H1 (cell line): ENCODE results near the gene CHSY1. TPM values are rescaled to one million over a fixed set of nuclear protein-coding genes. Genes with fewer than 3 reads are reported as not detected.

Experiments
- CTCF ChIA-PET: fragments of 300-600 bp; sonication (Branson Sonifier 250); formaldehyde crosslinking; loops from one replicate; lab custom pipeline; 2021; ENCODE audit not compliant: partially characterized antibody; lab: Charles Lee
- POLR2A ChIA-PET: fragments of 300-600 bp; sonication (Branson Sonifier 250); formaldehyde crosslinking; loops from one replicate; lab custom pipeline; 2021; ENCODE audit warnings: inconsistent platforms; ENCODE audit not compliant: partially characterized antibody; lab: Charles Lee
- DNase-seq, 2 experiments: peaks; one replicate each; pipeline versions ENCODE4 v3.0.0 to v3.0.0-alpha.2; 2010 to 2022; ENCODE audit warnings: low spot score in 2 of 2, low read depth in 1 of 2, mixed read lengths in 1 of 2
- FAIRE-seq: peaks from 2 replicates; lab custom pipeline; 2011; peaks lifted over from hg19 to GRCh38; lab: Jason Lieb, UNC
- H2AFZ ChIP-seq: 2 replicates; pipeline ENCODE4 v1.8.1; 2012; ENCODE audit warnings: low read length, inconsistent platforms
- H2AK5ac ChIP-seq: 2 replicates; pipeline ENCODE4 v1.6.1; 2013; ENCODE audit warnings: low read depth, low read length
- H2BK120ac ChIP-seq: replicated peaks from 2 replicates; pipeline ENCODE3; 2013; ENCODE audit warnings: low read depth, low read length, inconsistent platforms
- H2BK12ac ChIP-seq: 2 replicates; pipeline ENCODE4 v1.6.1; 2013; ENCODE audit warnings: low read depth, low read length
- H2BK15ac ChIP-seq: 2 replicates; pipeline ENCODE4 v1.6.1; 2013; ENCODE audit warnings: low read length
- H2BK20ac ChIP-seq: 2 replicates; pipeline ENCODE4 v1.6.1; 2013; ENCODE audit warnings: low read length
- H2BK5ac ChIP-seq: 2 replicates; pipeline ENCODE4 v1.6.1; 2013; ENCODE audit warnings: low read depth, low read length
- H3K14ac ChIP-seq: 2 replicates; pipeline ENCODE4 v1.6.1; 2013; ENCODE audit warnings: inconsistent platforms; ENCODE audit not compliant: insufficient read length
- H3K18ac ChIP-seq: 2 replicates; pipeline ENCODE4 v1.6.1; 2013; ENCODE audit warnings: low read length; ENCODE audit errors: extremely low read depth
- H3K23ac ChIP-seq: 2 replicates; pipeline ENCODE4 v1.6.1; 2013; ENCODE audit warnings: inconsistent platforms; ENCODE audit not compliant: insufficient read length
- H3K23me2 ChIP-seq: 2 replicates; pipeline ENCODE4 v1.6.1; 2013; ENCODE audit warnings: low read depth, low read length
- H3K27ac ChIP-seq: 2 replicates; pipeline ENCODE4 v1.6.1; 2011; ENCODE audit warnings: low read depth, low read length, inconsistent platforms
- H3K27me3 ChIP-seq, 4 experiments: replicated peaks in 1 of 4; 1 replicate in 1 of 4; 2 replicates in 3 of 4; pipeline versions ENCODE4 v1.6.1 to v1.8.1; 2011 to 2013; ENCODE audit warnings: low read length in 3 of 4, mild to moderate bottlenecking in 3 of 4, inconsistent platforms in 2 of 4, mixed read lengths in 2 of 4, moderate library complexity in 1 of 4; ENCODE audit not compliant: control insufficient read depth in 3 of 4, insufficient read depth in 3 of 4; ENCODE audit errors: extremely low read depth in 1 of 4
- H3K36me3 ChIP-seq, 4 experiments: 2 replicates each; pipeline versions ENCODE4 v1.6.1 to v1.8.1; 2011 to 2013; ENCODE audit warnings: mild to moderate bottlenecking in 4 of 4, low read length in 3 of 4, moderate library complexity in 2 of 4, control low read depth in 1 of 4, inconsistent platforms in 1 of 4; ENCODE audit not compliant: insufficient read depth in 4 of 4, control insufficient read depth in 2 of 4
- H3K4ac ChIP-seq: replicated peaks from 2 replicates; pipeline ENCODE3; 2013; ENCODE audit warnings: low read length, low read depth, mixed read lengths, inconsistent platforms; ENCODE audit not compliant: insufficient read length
- H3K4me1 ChIP-seq, 4 experiments: replicated peaks in 1 of 4; 1 replicate in 1 of 4; 2 replicates in 3 of 4; pipeline versions ENCODE4 v1.6.1 to v1.8.1; 2011 to 2013; ENCODE audit warnings: low read length in 3 of 4, inconsistent platforms in 2 of 4, mixed read lengths in 1 of 4; ENCODE audit not compliant: insufficient read depth in 4 of 4, control insufficient read depth in 3 of 4
- H3K4me2 ChIP-seq, 2 experiments: 2 replicates each; pipeline versions ENCODE4 v1.6.1 to v1.8.1; 2011 to 2013; ENCODE audit warnings: low read depth in 2 of 2, low read length in 2 of 2, control low read depth in 1 of 2, inconsistent platforms in 1 of 2, mild to moderate bottlenecking in 1 of 2; ENCODE audit not compliant: insufficient read depth in 1 of 2
- H3K4me3 ChIP-seq, 4 experiments: fragments of 200-600, 300-600 bp in 1 of 4; sonication (generic), shearing (Covaris generic), sonication (Bioruptor Twin) in 1 of 4; 2 replicates each; pipeline versions ENCODE4 v1.5.1 to v1.8.1; 2011 to 2016; ENCODE audit warnings: low read length in 4 of 4, low read depth in 3 of 4, control low read depth in 2 of 4, inconsistent platforms in 2 of 4, mild to moderate bottlenecking in 2 of 4, mixed read lengths in 1 of 4, moderate library complexity in 1 of 4; ENCODE audit not compliant: insufficient read depth in 2 of 4; ENCODE audit errors: extremely low read depth in 1 of 4
- H3K56ac ChIP-seq: replicated peaks from 2 replicates; pipeline ENCODE3; 2013; ENCODE audit warnings: low read depth, mild to moderate bottlenecking, mixed read lengths, low read length, inconsistent platforms; ENCODE audit not compliant: insufficient read length
- H3K79me1 ChIP-seq: 2 replicates; pipeline ENCODE4 v1.6.1; 2013; ENCODE audit warnings: low read depth, low read length, control low read depth
- H3K79me2 ChIP-seq, 2 experiments: 2 replicates each; pipeline versions ENCODE4 v1.6.1 to v1.8.1; 2012 to 2013; ENCODE audit warnings: low read length in 2 of 2, mild to moderate bottlenecking in 2 of 2, inconsistent platforms in 1 of 2; ENCODE audit not compliant: insufficient read depth in 2 of 2, control insufficient read depth in 1 of 2
- H3K9ac ChIP-seq, 4 experiments: replicated peaks in 1 of 4; 1 replicate in 1 of 4; 2 replicates in 3 of 4; pipeline versions ENCODE4 v1.6.1 to v1.8.1; 2011 to 2013; ENCODE audit warnings: low read depth in 3 of 4, low read length in 3 of 4, control low read depth in 2 of 4, mild to moderate bottlenecking in 2 of 4, moderate library complexity in 2 of 4, inconsistent platforms in 1 of 4; ENCODE audit errors: extremely low read depth in 1 of 4
- H3K9me3 ChIP-seq, 2 experiments: 2 replicates each; pipeline versions ENCODE4 v1.6.1 to v1.8.1; 2012 to 2013; ENCODE audit warnings: mild to moderate bottlenecking in 2 of 2, moderate library complexity in 2 of 2, control low read depth in 1 of 2, inconsistent platforms in 1 of 2, low read depth in 1 of 2, low read length in 1 of 2, mixed read lengths in 1 of 2; ENCODE audit not compliant: insufficient read depth in 2 of 2
- H4K20me1 ChIP-seq, 2 experiments: replicated peaks in 1 of 2; 2 replicates each; pipeline versions ENCODE3 to v1.8.1; 2011 to 2013; ENCODE audit warnings: inconsistent platforms in 2 of 2, low read length in 2 of 2, mild to moderate bottlenecking in 1 of 2; ENCODE audit not compliant: insufficient read depth in 2 of 2, control insufficient read depth in 1 of 2
- H4K5ac ChIP-seq: 2 replicates; pipeline ENCODE4 v1.6.1; 2013; ENCODE audit warnings: low read length, low read depth, mixed read lengths, inconsistent platforms; ENCODE audit not compliant: insufficient read length
- H4K8ac ChIP-seq: 2 replicates; pipeline ENCODE4 v1.8.0; 2013; ENCODE audit warnings: mild to moderate bottlenecking, moderate library complexity, low read length, inconsistent platforms; ENCODE audit not compliant: insufficient read depth; ENCODE audit errors: extremely low read depth
- H4K91ac ChIP-seq: replicated peaks from 2 replicates; pipeline ENCODE3; 2013; ENCODE audit warnings: low read length, mixed read lengths, inconsistent platforms; ENCODE audit not compliant: insufficient read length
- ATF2 ChIP-seq: IDR thresholded peaks from 2 replicates; pipeline ENCODE4 v1.6.1; 2012; ENCODE audit warnings: low read length, inconsistent platforms
- CHD2 ChIP-seq: IDR thresholded peaks from 2 replicates; pipeline ENCODE4 v1.6.1; 2012; ENCODE audit warnings: low read length, improper control_type of control experiment
- EZH2 ChIP-seq: fragments of 200-600 bp; sonication (generic); IDR thresholded peaks from 2 replicates; pipeline ENCODE4 v1.7.1; 2012; ENCODE audit warnings: low read depth, mild to moderate bottlenecking, moderate library complexity, low read length, inconsistent platforms; ENCODE audit not compliant: severe bottlenecking
- HDAC2 ChIP-seq, 2 experiments: fragments of 300-600 bp in 1 of 2; sonication (generic) in 1 of 2; IDR thresholded peaks; 2 replicates each; pipeline ENCODE4 v1.6.1; 2011 to 2012; ENCODE audit warnings: low read depth in 2 of 2, low read length in 2 of 2, mild to moderate bottlenecking in 2 of 2, moderate library complexity in 2 of 2, borderline replicate concordance in 1 of 2, inconsistent platforms in 1 of 2
- HDAC6 ChIP-seq: IDR thresholded peaks from one replicate; pipeline ENCODE4 v1.7.1; 2012; ENCODE audit warnings: low read depth, mild to moderate bottlenecking, inconsistent platforms, low read length, moderate library complexity
- NANOG ChIP-seq: IDR thresholded peaks from 2 replicates; pipeline ENCODE4 v1.6.1; 2011; ENCODE audit warnings: low read length, low read depth, mild to moderate bottlenecking, inconsistent platforms; ENCODE audit not compliant: insufficient read depth, poor library complexity, severe bottlenecking
- SP2 ChIP-seq: IDR thresholded peaks from 2 replicates; pipeline ENCODE4 v1.6.1; 2012; ENCODE audit warnings: mild to moderate bottlenecking, low read length, inconsistent platforms
- TAF7 ChIP-seq: optimal IDR thresholded peaks from 2 replicates; pipeline ENCODE3; 2011; ENCODE audit warnings: low read depth, mild to moderate bottlenecking, inconsistent platforms, low read length, moderate library complexity, borderline replicate concordance
- YY1 ChIP-seq: IDR thresholded peaks from 2 replicates; pipeline ENCODE4 v1.6.1; 2011; ENCODE audit warnings: low read depth, mild to moderate bottlenecking, low read length
- WGBS, 2 experiments: shearing (Covaris generic) in 1 of 2; methylation state at CpG; one replicate each; pipeline versions ENCODE4 v1.1.6 to v1.1.7; 2013 to 2015; ENCODE audit warnings: low lambda C conversion rate in 2 of 2, mixed read lengths in 2 of 2, inconsistent platforms in 1 of 2, low coverage in 1 of 2, missing lambda C conversion rate in 1 of 2; ENCODE audit not compliant: insufficient replicate concordance in 2 of 2, insufficient coverage in 1 of 2, insufficient read length in 1 of 2; ENCODE audit errors: extremely low coverage in 1 of 2, missing lambda C conversion rate in 1 of 2; 5-methylcytosine and 5-hydroxymethylcytosine counted together
- polyA plus RNA-seq, 7 experiments: library from polyadenylated mRNA; depleted of rRNA in 3 of 7; stranded (reverse) in 5 of 7; unstranded in 2 of 7; fragments of >200 nt in 5 of 7; fragments of 200-250 nt in 2 of 7; gene quantifications; 1 replicate in 5 of 7; 2 replicates in 1 of 7; 4 replicates in 1 of 7; pipeline versions ENCODE4 v1.2.1 to v1.2.3, GENCODE V29; 2011 to 2013; ENCODE audit warnings: missing spikeins in 2 of 7, mixed read lengths in 2 of 7
- total RNA-seq: library from RNA; stranded (reverse); fragmentation: NEBNext Ultra II Directional; extraction: Animal tissue kit (Norgen Biotek cat#: 25700); gene quantifications from 2 replicates; pipeline ENCODE4 v1.2.1, GENCODE V29; 2021

The CHSY1 gene
- total and polyA plus RNA-seq, 2 of the 8 experiments (the other 6 are each of a cell fraction or from before 2014, with no cell fraction given): 24.9 to 60.7 TPM

- no peak overlapping the region for H3K4ac ChIP-seq
- peaks cover 4 to 96% of the 10 kb centered on the region in 2 experiments; a peak in 3 of 4 replicates for H3K79me2 ChIP-seq
- H3K4me3 ChIP-seq: no peak overlapping the region
- no peak overlapping the region for H2BK12ac ChIP-seq
- peak overlapping the region in 1 of 4 experiments; percentile 19; a peak in 1 of 7 replicates for H3K9ac ChIP-seq
- no peak overlapping the region for H2BK120ac ChIP-seq
- no peak overlapping the region for H2AFZ ChIP-seq
- DNase-seq (no peak), FAIRE-seq (no peak)
- peak overlapping the region; percentile 60; the same call in 1 of the 2 replicates for H4K8ac ChIP-seq
- no peak overlapping the region for H2BK15ac ChIP-seq
- no peak overlapping the region for H3K27ac ChIP-seq
- H3K9me3 ChIP-seq: no peaks in the 10 kb centered on the region
- WGBS, 2 experiments: 92% methylated on average over 17 of the region's 17 CpGs; no CpG with 5 or more reads in 1 of the 2 experiments
- peaks cover 1 to 29% (median 12%) of the 10 kb centered on the region in 4 experiments; a peak in 5 of 7 replicates for H3K4me1 ChIP-seq
- POLR2A ChIA-PET: interaction anchor here (1.2 kb wide), 1 partner anchor 12 kb away, joined by 3 read pairs; no protein-coding TSS in a partner anchor
- H3K18ac ChIP-seq: no peak overlapping the region; the same call in 1 of the 2 replicates
- H3K36me3 ChIP-seq: no peaks in the 10 kb centered on the region; a peak in 1 of 8 replicates
- CTCF ChIA-PET: interaction anchor here (0.7 to 1.5 kb wide), 11 partner anchors 8 to 177 kb away, joined by 3 to 6 read pairs (median 3); partner anchors contain the start of gene CHSY1
- no peak overlapping the region for H4K91ac ChIP-seq
- H3K4me2 ChIP-seq: peak overlapping the region in 1 of 2 experiments; percentile 21; a peak in 1 of 4 replicates
- peaks cover 22 to 25% of the 10 kb centered on the region in 2 experiments for H4K20me1 ChIP-seq
- no peaks in the 10 kb centered on the region for H3K27me3 ChIP-seq
- H2BK5ac ChIP-seq: peak overlapping the region; percentile 67; the same call in 1 of the 2 replicates
- no peaks in the 10 kb centered on the region for H3K23me2 ChIP-seq
- no peak overlapping the region for H3K56ac ChIP-seq
- no peak overlapping the region for H3K14ac ChIP-seq
- no peak overlapping the region for H2BK20ac ChIP-seq
- H3K23ac ChIP-seq: no peak overlapping the region
- H2AK5ac ChIP-seq: no peak overlapping the region
- H3K79me1 ChIP-seq: peaks cover 13% of the 10 kb centered on the region
- no peak overlapping the region for H4K5ac ChIP-seq
- TF ChIP-seq CHD2: no peak
- no peak for TF ChIP-seq SP2
- TF ChIP-seq HDAC2 (IDR thresholded peaks at IDR 0.05; ENCODE audit: borderline replicate concordance in 1 of 2, low read depth in 2 of 2, low read length in 2 of 2): no peak
- no peak for TF ChIP-seq ATF2
- TF ChIP-seq TAF7: no peak
- TF ChIP-seq YY1: no peak
- TF ChIP-seq HDAC6: no peak
- TF ChIP-seq EZH2: no peak
- no peak for TF ChIP-seq NANOG
Observed at GRCh38 chr15:101189409-101190091, 62.3 kb downstream of the CHSY1 start.
